Endometrial microvascular endothelial cells (primary cell): ENCODE results near the gene RGS12. TPM values are rescaled to one million over a fixed set of nuclear protein-coding genes. Genes with fewer than 3 reads are reported as not detected.

Source experiments
- in situ Hi-C: cut with HindIII; loops from 2 replicates; pipeline ENCODE4 v1.10.0; 2017; ENCODE audit warnings: low sequenced_read_pairs, low pct_unique_long_range_greater_than_20kb; ENCODE audit errors: inconsistent ontology term
- total RNA-seq: library from RNA; depleted of rRNA; stranded (reverse); fragments of >200 nt; gene quantifications from one replicate; pipeline ENCODE4 v1.2.3, GENCODE V29; 2015; ENCODE audit errors: inconsistent ontology term

The RGS12 gene
- total RNA-seq, 1 donor from 2014 or later = 38.2 TPM

- in situ Hi-C loops = no loop called here
Measured at GRCh38 chr4:3338976-3339531, 46.2 kb downstream of the RGS12 start.

- in situ Hi-C loops = no loop called here
Measured at GRCh38 chr4:3339577-3339976, 46.8 kb downstream of the RGS12 start.

GRCh38 chr4:3340038-3340699 is 47.3 kb downstream of the RGS12 start:
- in situ Hi-C loops = no loop called here

- in situ Hi-C loops = no loop called here
Measured at GRCh38 chr4:3340700-3341083, 47.9 kb downstream of the RGS12 start.

- in situ Hi-C loops = no loop called here
Measured at GRCh38 chr4:3341760-3342159, 48.9 kb downstream of the RGS12 start.

- in situ Hi-C loops = no loop called here
Measured at GRCh38 chr4:3342182-3342854, 49.5 kb downstream of the RGS12 start.

Other genes starting within 250 kb of the RGS12 start
- gene HTT-AS, start 218.5 kb upstream of the RGS12 start, total RNA-seq = not detected
- gene HTT, start 218.3 kb upstream of the RGS12 start, total RNA-seq = 36.3 TPM
- gene MSANTD1, start 43.9 kb upstream of the RGS12 start, total RNA-seq = not detected
- not detected for gene HGFAC, start 148.9 kb downstream of the RGS12 start, total RNA-seq
- not detected for gene DOK7, start 170.3 kb downstream of the RGS12 start, total RNA-seq
- gene LRPAP1, start 239.4 kb downstream of the RGS12 start, total RNA-seq = 160 TPM